Lung (tissue), 12 donors: ENCODE results near the gene POPDC2. TPM values are rescaled to one million over a fixed set of nuclear protein-coding genes. Genes with fewer than 3 reads are reported as not detected.
A peak's percentile ranks its signal among the peaks of the same experiment; 100 is the strongest.

Source experiments
- ATAC-seq: fragments of 200-7000 bp; cut with Tn5 transposase; one replicate; pipeline ENCODE4 v1.9.1; 2020; ENCODE audit warnings: moderate number of reproducible peaks; ENCODE audit not compliant: insufficient read depth, low FRiP score
- DNase-seq, 3 donors: peaks; one replicate each; pipeline ENCODE4 v3.0.0-alpha.2; 2013 to 2017
- H3K27ac ChIP-seq, 2 donors: one replicate each; pipeline ENCODE4 v1.5.1; 2013; ENCODE audit warnings: mild to moderate bottlenecking in 2 of 2, moderate library complexity in 2 of 2, control low read depth in 1 of 2, inconsistent platforms in 1 of 2, low read depth in 1 of 2, low read length in 1 of 2
- H3K27me3 ChIP-seq, 3 donors: one replicate each; pipeline ENCODE4 v1.5.1; 2013; ENCODE audit warnings: low read length in 2 of 3; ENCODE audit not compliant: control insufficient read depth in 3 of 3, insufficient read depth in 3 of 3
- H3K36me3 ChIP-seq, 4 donors: one replicate each; pipeline ENCODE4 v1.5.1; 2013; ENCODE audit warnings: low read length in 4 of 4, mild to moderate bottlenecking in 1 of 4, moderate library complexity in 1 of 4; ENCODE audit not compliant: control insufficient read depth in 4 of 4, insufficient read depth in 4 of 4
- H3K4me1 ChIP-seq, 5 donors: one replicate each; pipeline ENCODE4 v1.5.1; 2013; ENCODE audit warnings: low read length in 5 of 5, mild to moderate bottlenecking in 2 of 5, moderate library complexity in 1 of 5; ENCODE audit not compliant: control insufficient read depth in 5 of 5, insufficient read depth in 5 of 5
- H3K4me3 ChIP-seq: one replicate; pipeline ENCODE4 v1.5.1; 2013; ENCODE audit warnings: mild to moderate bottlenecking, control low read depth, moderate library complexity
- H3K9ac ChIP-seq, 2 donors: one replicate each; pipeline ENCODE4 v1.5.1; 2013; ENCODE audit warnings: low read length in 2 of 2, control low read depth in 1 of 2; ENCODE audit not compliant: insufficient read depth in 1 of 2
- H3K9me3 ChIP-seq, 4 donors: one replicate each; pipeline ENCODE4 v1.5.1; 2013; ENCODE audit warnings: low read length in 3 of 4, mild to moderate bottlenecking in 1 of 4, moderate library complexity in 1 of 4; ENCODE audit not compliant: control insufficient read depth in 4 of 4, insufficient read depth in 3 of 4
- CTCF ChIP-seq: IDR thresholded peaks from 2 replicates; pipeline ENCODE4 v1.5.1; 2012; ENCODE audit warnings: mild to moderate bottlenecking; ENCODE audit errors: control extremely low read depth, extremely low read depth
- WGBS, 2 donors: extraction: QIAGEN DNeasy Blood & Tissue Kit; methylation state at CpG; one replicate each; pipeline ENCODE4 v1.1.7; 2013; 5-methylcytosine and 5-hydroxymethylcytosine counted together
- polyA plus RNA-seq, 2 donors: library from polyadenylated mRNA; stranded (reverse); fragments of 200-250 nt; gene quantifications; one replicate each; pipeline ENCODE4 v1.2.1, GENCODE V29; 2013
- total RNA-seq, 2 donors: library from RNA; depleted of rRNA in 1 of 2; stranded (reverse); fragments of >200 nt in 1 of 2; gene quantifications; one replicate each; pipeline ENCODE4 v1.2.1, GENCODE V29; 2014 to 2021
- donor health status: control.
- donor health status: control.
- donor health status: Bipolar disorder and iron deficiency.
- donor health status: healthy.
- donor health status: DM: yes; HTN: yes; CAD: no.

Gene POPDC2
- total and polyA plus RNA-seq, 4 donors: 1.6 to 3.0 (median 2.0) TPM

- H3K4me3 ChIP-seq: no peak overlapping the region
- H3K9ac ChIP-seq: no peak overlapping the region
- no peak for TF ChIP-seq CTCF
- DNase-seq: no peak
- no peak for ATAC-seq
- no peaks in the 10 kb centered on the region for H3K9me3 ChIP-seq
- WGBS, 2 donors: 91 to 96% methylated on average over 1 of the region's 1 CpG
- H3K27ac ChIP-seq: peak overlapping the region; percentile 64 to 70
- H3K4me1 ChIP-seq: peaks cover 2 to 21% (median 4%) of the 10 kb centered on the region in 5 donors
- H3K36me3 ChIP-seq: no peaks in the 10 kb centered on the region
- H3K27me3 ChIP-seq: no peaks in the 10 kb centered on the region
Observed at GRCh38 chr3:119598410-119599098, 61.8 kb downstream of the POPDC2 start.

GRCh38 chr3:119597548-119598288 lies 62.7 kb downstream of the POPDC2 start, which contains the start of gene PLA1A:
Gene PLA1A (plus strand): TSS chr3:119597885. CDS start chr3:119597914, 29 bp downstream.
- H3K9ac ChIP-seq: no peak within 1 kb of the TSS
- no peak within 1 kb of the TSS for H3K4me3 ChIP-seq
- peaks cover 2 to 21% (median 4%) of the 10 kb centered on the region in 5 donors for H3K4me1 ChIP-seq
- ATAC-seq: no peak
- no peaks in the 10 kb centered on the region for H3K36me3 ChIP-seq
- no peak for TF ChIP-seq CTCF
- H3K9me3 ChIP-seq: no peaks in the 10 kb centered on the region
- H3K27me3 ChIP-seq: no peaks in the 10 kb centered on the region
- peak within 1 kb of the TSS; percentile 78 to 83 for H3K27ac ChIP-seq
- WGBS, 2 donors: 50 to 75% methylated on average over 7 of the region's 7 CpGs
- peak in 1 of 3 donors; percentile 47 for DNase-seq

GRCh38 chr3:119596398-119596797 lies 64.0 kb downstream of the POPDC2 start:
- Histone ChIP-seq H3K36me3 (no peaks in the 10 kb centered on the region), H3K4me1 (peaks cover 0 to 21% (median 4%) of the 10 kb centered on the region in 5 donors), H3K9ac (no peak overlapping the region), H3K27ac (peak overlapping the region; percentile 37 to 50), H3K4me3 (no peak overlapping the region), H3K27me3 (no peaks in the 10 kb centered on the region), H3K9me3 (no peaks in the 10 kb centered on the region)
- TF ChIP-seq CTCF: no peak
- ATAC-seq (no peak), DNase-seq (no peak)
- WGBS, 2 donors: 77 to 81% methylated on average over 6 of the region's 6 CpGs
